A549 (cell line): ENCODE results near the gene SLC36A2.

Experiments used
- CEBPB ChIP-seq, 2 experiments: fragments of >200 bp in 1 of 2; sonication (Bioruptor Twin) in 1 of 2; formaldehyde crosslinking in 1 of 2; IDR thresholded peaks; 2 replicates each; pipeline ENCODE4 v1.6.1; 2012 to 2016
- EP300 ChIP-seq, 2 experiments: fragments of >200 bp; sonication (Bioruptor Twin); formaldehyde crosslinking; IDR thresholded peaks; 2 replicates in 1 of 2; 3 replicates in 1 of 2; pipeline ENCODE4 v1.6.1; 2016 to 2017
- FOSL2 ChIP-seq, 2 experiments: fragments of 450-650 bp in 1 of 2; fragments of >200 bp in 1 of 2; sonication (Bioruptor Twin) in 1 of 2; formaldehyde crosslinking; IDR thresholded peaks; 2 replicates each; pipeline versions ENCODE4 v1.5.0 to v1.6.1; 2016 to 2020; ENCODE audit warnings: mild to moderate bottlenecking in 1 of 2, moderate library complexity in 1 of 2
- ZSCAN20 ChIP-seq: fragments of 250-450 bp; sonication (Bioruptor Pico); IDR thresholded peaks from 2 replicates; pipeline ENCODE4 v1.8.0; 2022; ENCODE audit warnings: mild to moderate bottlenecking, moderate library complexity
- TF ChIP-seq, protein P1 (sequence below): fragments of >200 bp; sonication (Bioruptor Twin); formaldehyde crosslinking; IDR thresholded peaks from 3 replicates; pipeline ENCODE4 v1.5.1; 2016

DNA sequence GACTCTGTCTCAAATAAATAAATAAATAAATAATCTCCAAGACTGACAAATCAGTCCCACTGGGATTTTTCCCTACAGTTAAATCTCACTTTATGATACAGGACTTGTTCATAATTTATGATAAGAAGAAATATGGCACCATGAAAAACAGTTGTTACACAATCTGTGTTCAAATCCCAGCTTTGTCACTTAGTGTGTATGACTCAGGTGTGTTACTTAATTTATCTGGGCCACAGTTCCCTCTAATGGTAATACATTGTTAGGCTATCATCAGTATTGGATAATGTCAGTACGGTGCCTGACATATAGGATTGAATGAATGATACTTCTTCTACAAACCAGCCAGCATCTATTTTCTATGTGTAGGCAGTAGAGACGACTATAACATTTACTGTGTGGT, 66.9 kb downstream of the SLC36A2 start:
- TF ChIP-seq FOSL2 (IDR thresholded peaks at IDR 0.05): no peak
- no peak for TF ChIP-seq FOSL2 (CRISPR knock-in tag; IDR thresholded peaks at IDR 0.05)
- TF ChIP-seq, protein P1, sequence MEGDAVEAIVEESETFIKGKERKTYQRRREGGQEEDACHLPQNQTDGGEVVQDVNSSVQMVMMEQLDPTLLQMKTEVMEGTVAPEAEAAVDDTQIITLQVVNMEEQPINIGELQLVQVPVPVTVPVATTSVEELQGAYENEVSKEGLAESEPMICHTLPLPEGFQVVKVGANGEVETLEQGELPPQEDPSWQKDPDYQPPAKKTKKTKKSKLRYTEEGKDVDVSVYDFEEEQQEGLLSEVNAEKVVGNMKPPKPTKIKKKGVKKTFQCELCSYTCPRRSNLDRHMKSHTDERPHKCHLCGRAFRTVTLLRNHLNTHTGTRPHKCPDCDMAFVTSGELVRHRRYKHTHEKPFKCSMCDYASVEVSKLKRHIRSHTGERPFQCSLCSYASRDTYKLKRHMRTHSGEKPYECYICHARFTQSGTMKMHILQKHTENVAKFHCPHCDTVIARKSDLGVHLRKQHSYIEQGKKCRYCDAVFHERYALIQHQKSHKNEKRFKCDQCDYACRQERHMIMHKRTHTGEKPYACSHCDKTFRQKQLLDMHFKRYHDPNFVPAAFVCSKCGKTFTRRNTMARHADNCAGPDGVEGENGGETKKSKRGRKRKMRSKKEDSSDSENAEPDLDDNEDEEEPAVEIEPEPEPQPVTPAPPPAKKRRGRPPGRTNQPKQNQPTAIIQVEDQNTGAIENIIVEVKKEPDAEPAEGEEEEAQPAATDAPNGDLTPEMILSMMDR: no peak
- TF ChIP-seq EP300 (IDR thresholded peaks at IDR 0.05): no peak
- TF ChIP-seq ZSCAN20 (CRISPR knock-in tag): no peak
- TF ChIP-seq CEBPB (IDR thresholded peaks at IDR 0.05): no peak
